Stimulated activated CD8-positive, alpha-beta memory T cell treated with anti-CD3 and anti-CD28 coated beads, Interleukin-4, amount 100 ng/mL, for 4 hours (primary cell): Measurements from ENCODE around the gene BAX.

Experiments
- DNase-seq, 2 donors: peaks; one replicate each; pipeline ENCODE4 v3.0.0-alpha.2; 2020; ENCODE audit warnings: low read depth in 2 of 2, low spot score in 1 of 2

Gene BAX

DNA sequence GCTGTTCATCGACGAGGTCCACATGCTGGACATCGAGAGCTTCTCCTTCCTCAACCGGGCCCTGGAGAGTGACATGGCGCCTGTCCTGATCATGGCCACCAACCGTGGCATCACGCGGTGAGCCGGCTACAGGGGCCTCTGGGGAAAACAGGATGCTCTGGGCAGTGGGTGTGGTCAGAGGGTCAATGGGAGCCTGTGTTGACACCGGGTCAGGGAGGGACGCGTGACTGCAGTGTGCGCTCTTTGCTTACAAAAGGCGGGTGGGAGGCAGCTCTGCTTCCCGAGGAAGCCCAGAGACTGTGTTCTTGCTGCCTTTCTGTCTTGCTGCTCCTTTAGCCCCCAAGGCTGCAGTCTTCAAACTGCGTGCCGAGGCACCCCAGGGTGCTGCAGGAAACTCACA, 56.5 kb downstream of the BAX start:
- no peak for DNase-seq
